K562 (cell line): ENCODE results near the gene VWA2. TPM values are rescaled to one million over a fixed set of nuclear protein-coding genes. Genes with fewer than 3 reads are reported as not detected.

Experiments
- ATAC-seq: fragments of 200-7000 bp; cut with Tn5 transposase; 3 replicates; pipeline ENCODE4 v1.9.1; 2020; ENCODE audit warnings: moderate library complexity
- BruUV-seq: library from RNA; stranded (reverse); fragments of 400-500 nt; replicated peaks from 2 replicates; lab custom pipeline; 2021; lab: Mats Ljungman, UMichigan
- CTCF ChIA-PET: fragments of 300-600 bp; formaldehyde crosslinking; extraction: SDS; loops from one replicate; lab custom pipeline; 2021; ENCODE audit warnings: low intra/inter-chr PET ratio; lab: Yijun Ruan, JAX
- POLR2A ChIA-PET: fragments of 300-600, 350-650 bp; sonication (Branson Sonifier 250); formaldehyde crosslinking; extraction: SDS; loops from one replicate; lab custom pipeline; 2021; ENCODE audit warnings: antibody characterized with exemption, inconsistent platforms; lab: Yijun Ruan, JAX
- DNase-seq, 4 experiments: peaks; one replicate each; pipeline versions ENCODE4 v3.0.0 to v3.0.0-alpha.2; 2011 to 2018; ENCODE audit warnings: low spot score in 3 of 4, mixed read lengths in 3 of 4; ENCODE audit errors: extremely low read depth in 1 of 4
- FAIRE-seq: peaks from 2 replicates; lab custom pipeline; 2011; peaks lifted over from hg19 to GRCh38; lab: Jason Lieb, UNC
- H2AFZ ChIP-seq: 2 replicates; pipeline ENCODE4 v1.6.0; 2011; ENCODE audit warnings: low read depth, low read length, control low read depth, inconsistent platforms
- H3K27ac ChIP-seq: fragments of 200-600 bp; 3 replicates; pipeline ENCODE4 v1.8.0; 2011; ENCODE audit warnings: low read depth, mild to moderate bottlenecking, control low read depth, inconsistent platforms, low read length, moderate library complexity, mixed read lengths; ENCODE audit errors: extremely low read depth
- H3K27me3 ChIP-seq, 2 experiments: fragments of 300-600 bp in 1 of 2; 2 replicates in 1 of 2; 3 replicates in 1 of 2; pipeline versions ENCODE4 v1.6.0 to v1.8.0; 2011; ENCODE audit warnings: inconsistent platforms in 2 of 2, low read length in 2 of 2, mild to moderate bottlenecking in 1 of 2, mixed read lengths in 1 of 2, moderate library complexity in 1 of 2; ENCODE audit not compliant: control insufficient read depth in 2 of 2, insufficient read depth in 2 of 2
- H3K36me3 ChIP-seq: fragments of 300-600 bp; 3 replicates; pipeline ENCODE4 v1.8.0; 2011; ENCODE audit warnings: mild to moderate bottlenecking, low read length, inconsistent platforms; ENCODE audit not compliant: control insufficient read depth, insufficient read depth
- H3K4me1 ChIP-seq, 2 experiments: fragments of 200-600 bp in 1 of 2; replicated peaks in 1 of 2; 2 replicates in 1 of 2; 3 replicates in 1 of 2; pipeline versions ENCODE4 v1.5.1 to v1.8.0; 2011; ENCODE audit warnings: inconsistent platforms in 2 of 2, low read length in 2 of 2, mild to moderate bottlenecking in 1 of 2, mixed read lengths in 1 of 2, moderate library complexity in 1 of 2; ENCODE audit not compliant: control insufficient read depth in 2 of 2, insufficient read depth in 2 of 2
- H3K4me2 ChIP-seq: 2 replicates; pipeline ENCODE4 v1.6.1; 2011; ENCODE audit warnings: low read length, control low read depth, inconsistent platforms, mixed read lengths; ENCODE audit not compliant: insufficient read depth
- H3K4me3 ChIP-seq: fragments of 200-600 bp; sonication (generic), shearing (Covaris generic); 2 replicates; pipeline ENCODE4 v1.5.1; 2016; ENCODE audit warnings: control low read depth, inconsistent platforms
- H3K79me2 ChIP-seq: fragments of 200-600 bp; 3 replicates; pipeline ENCODE4 v1.8.0; 2011; ENCODE audit warnings: low read length, inconsistent platforms; ENCODE audit not compliant: control insufficient read depth, insufficient read depth
- H3K9ac ChIP-seq, 2 experiments: 2 replicates each; pipeline versions ENCODE4 v1.6.0 to v1.6.1; 2011; ENCODE audit warnings: low read depth in 2 of 2, low read length in 2 of 2, control low read depth in 1 of 2, inconsistent platforms in 1 of 2, mild to moderate bottlenecking in 1 of 2, mixed read lengths in 1 of 2; ENCODE audit not compliant: insufficient read depth in 1 of 2
- H3K9me1 ChIP-seq: one replicate; pipeline ENCODE4 v1.6.0; 2011; ENCODE audit warnings: inconsistent platforms, mild to moderate bottlenecking, low read length, moderate library complexity; ENCODE audit not compliant: control insufficient read depth, insufficient read depth
- H3K9me3 ChIP-seq: replicated peaks from 2 replicates; pipeline ENCODE4 v1.5.1; 2011; ENCODE audit warnings: low read depth, low read length, inconsistent platforms; ENCODE audit not compliant: control insufficient read depth, insufficient read depth
- H4K20me1 ChIP-seq: replicated peaks from 2 replicates; pipeline ENCODE4 v1.6.1; 2011; ENCODE audit warnings: low read length, inconsistent platforms, mixed read lengths; ENCODE audit not compliant: control insufficient read depth, insufficient read depth
- FIP1L1 ChIP-seq: fragments of 200-400 bp; formaldehyde crosslinking; IDR thresholded peaks from 2 replicates; pipeline ENCODE4 v1.6.1; 2018; ENCODE audit warnings: mild to moderate bottlenecking, low read depth, low read length; ENCODE audit not compliant: poor library complexity, severe bottlenecking
- HLTF ChIP-seq: fragments of 450-650 bp; IDR thresholded peaks from 2 replicates; pipeline ENCODE4 v1.6.1; 2016
- MGA ChIP-seq: fragments of 450-650 bp; IDR thresholded peaks from 2 replicates; pipeline ENCODE4 v1.6.1; 2016; ENCODE audit warnings: mild to moderate bottlenecking, moderate library complexity
- ZNF551 ChIP-seq: fragments of 250-450 bp; sonication (Bioruptor Pico); IDR thresholded peaks from 2 replicates; pipeline ENCODE4 v1.5.0; 2021; ENCODE audit warnings: mild to moderate bottlenecking, moderate library complexity
- ZNF717 ChIP-seq: fragments of 250-450 bp; sonication (Bioruptor Pico); IDR thresholded peaks from 2 replicates; pipeline ENCODE4 v1.5.0; 2021
- WGBS: fragments of 100-300 bp; shearing (Covaris generic); methylation state at CpG from one replicate; pipeline ENCODE4 v1.1.6; 2016; ENCODE audit warnings: low coverage, mixed read lengths; ENCODE audit not compliant: insufficient coverage; ENCODE audit errors: missing lambda C conversion rate; 5-methylcytosine and 5-hydroxymethylcytosine counted together
- in situ Hi-C: fragments of 300-500 bp; cut with MboI; formaldehyde crosslinking; loops from 4 replicates; pipeline ENCODE4 v1.15.0; 2018; ENCODE audit warnings: inconsistent platforms, mixed read lengths
- intact Hi-C: fragments of 100-400 bp; cut with micrococcal nuclease; formaldehyde crosslinking; loops from 2 replicates; pipeline ENCODE4 v1.14.2; 2022
- polyA plus RNA-seq, 8 experiments: library from polyadenylated mRNA; depleted of rRNA in 4 of 8; stranded (reverse) in 5 of 8; unstranded in 3 of 8; fragments of >200 nt; fragmentation: Nextera tagmentation in 2 of 8; fragmentation: Illumina TruSeq in 1 of 8; extraction: Ambion mirVana in 2 of 8; extraction: Trizol in 1 of 8; gene quantifications; 2 replicates each; pipeline versions ENCODE4 v1.2.1 to v1.2.3, GENCODE V29; 2011 to 2014; ENCODE audit warnings: inconsistent platforms in 1 of 8, missing spikeins in 1 of 8
- total RNA-seq, 7 experiments: library from RNA; depleted of rRNA in 6 of 7; stranded (reverse); fragments of >200 nt in 6 of 7; fragmentation: Illumina TruSeq in 2 of 7; extraction: Trizol in 2 of 7; gene quantifications; 2 replicates each; pipeline versions ENCODE4 v1.2.1 to v1.2.3, GENCODE V29; 2011 to 2021; ENCODE audit warnings: low replicate concordance in 1 of 7
- TF ChIP-seq, protein P1 (sequence below): sonication (generic); formaldehyde crosslinking; IDR thresholded peaks from 2 replicates; pipeline ENCODE4 v1.4.0; 2020; ENCODE audit warnings: mild to moderate bottlenecking, missing genetic modification reagents

The VWA2 gene
- total and polyA plus RNA-seq, 9 of the 15 experiments (the other 6 are each of a cell fraction or from before 2014, with no cell fraction given): not detected

DNA sequence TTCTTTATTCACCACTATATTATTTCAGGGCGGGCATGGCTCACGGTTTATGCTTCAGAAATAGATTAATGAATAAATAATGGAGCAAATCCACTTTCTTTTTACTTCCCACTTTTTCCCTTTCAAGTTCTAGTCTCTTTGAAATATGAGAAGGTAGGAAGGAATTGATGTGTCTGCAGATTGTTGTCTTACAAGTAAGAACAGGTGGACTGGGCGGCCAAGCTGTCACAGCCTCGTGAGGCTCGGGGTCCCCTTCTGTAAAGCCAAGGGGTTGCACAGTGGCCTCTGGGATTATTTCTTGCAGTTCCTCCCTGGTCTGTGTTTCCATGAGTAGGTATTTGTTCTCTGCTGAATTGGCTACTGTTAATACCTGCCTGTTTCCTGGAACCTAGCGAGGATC is 11.2 kb downstream of the VWA2 start:
- FAIRE-seq: no peak
- no peaks in the 10 kb centered on the region for H3K79me2 ChIP-seq
- intact Hi-C loops (no loop called here), in situ Hi-C loops (no loop called here)
- no peaks in the 10 kb centered on the region for H4K20me1 ChIP-seq
- ATAC-seq: no peak
- no peak overlapping the region for H3K4me2 ChIP-seq
- H3K4me3 ChIP-seq: no peak overlapping the region
- peaks cover 0 to 3% of the 10 kb centered on the region in 2 experiments; a peak in 2 of 5 replicates for H3K27me3 ChIP-seq
- H3K9ac ChIP-seq: no peak overlapping the region
- no peak overlapping the region for H2AFZ ChIP-seq
- ChIA-PET POLR2A (no interaction called here), CTCF (no interaction called here)
- H3K36me3 ChIP-seq: no peaks in the 10 kb centered on the region
- H3K9me3 ChIP-seq: no peaks in the 10 kb centered on the region
- DNase-seq: no peak
- WGBS: 0% methylated on average over 6 of the region's 6 CpGs
- BruUV-seq: no TSS peak
- no peak overlapping the region for H3K27ac ChIP-seq
- TF ChIP-seq, protein P1, sequence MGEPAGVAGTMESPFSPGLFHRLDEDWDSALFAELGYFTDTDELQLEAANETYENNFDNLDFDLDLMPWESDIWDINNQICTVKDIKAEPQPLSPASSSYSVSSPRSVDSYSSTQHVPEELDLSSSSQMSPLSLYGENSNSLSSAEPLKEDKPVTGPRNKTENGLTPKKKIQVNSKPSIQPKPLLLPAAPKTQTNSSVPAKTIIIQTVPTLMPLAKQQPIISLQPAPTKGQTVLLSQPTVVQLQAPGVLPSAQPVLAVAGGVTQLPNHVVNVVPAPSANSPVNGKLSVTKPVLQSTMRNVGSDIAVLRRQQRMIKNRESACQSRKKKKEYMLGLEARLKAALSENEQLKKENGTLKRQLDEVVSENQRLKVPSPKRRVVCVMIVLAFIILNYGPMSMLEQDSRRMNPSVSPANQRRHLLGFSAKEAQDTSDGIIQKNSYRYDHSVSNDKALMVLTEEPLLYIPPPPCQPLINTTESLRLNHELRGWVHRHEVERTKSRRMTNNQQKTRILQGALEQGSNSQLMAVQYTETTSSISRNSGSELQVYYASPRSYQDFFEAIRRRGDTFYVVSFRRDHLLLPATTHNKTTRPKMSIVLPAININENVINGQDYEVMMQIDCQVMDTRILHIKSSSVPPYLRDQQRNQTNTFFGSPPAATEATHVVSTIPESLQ: no peak
- TF ChIP-seq ZNF551 (CRISPR knock-in tag) (no peak), ZNF717 (CRISPR knock-in tag) (no peak), HLTF (no peak), MGA (no peak), FIP1L1 (no peak)
- H3K4me1 ChIP-seq: no peaks in the 10 kb centered on the region
- no peaks in the 10 kb centered on the region for H3K9me1 ChIP-seq
